ENCODE results near the gene ANKRD52.
"Not testable (repeated sequence)": the region's sequence is repeated elsewhere in the genome, so short reads cannot be mapped to it uniquely, and the experiment has no call there.

DNA sequence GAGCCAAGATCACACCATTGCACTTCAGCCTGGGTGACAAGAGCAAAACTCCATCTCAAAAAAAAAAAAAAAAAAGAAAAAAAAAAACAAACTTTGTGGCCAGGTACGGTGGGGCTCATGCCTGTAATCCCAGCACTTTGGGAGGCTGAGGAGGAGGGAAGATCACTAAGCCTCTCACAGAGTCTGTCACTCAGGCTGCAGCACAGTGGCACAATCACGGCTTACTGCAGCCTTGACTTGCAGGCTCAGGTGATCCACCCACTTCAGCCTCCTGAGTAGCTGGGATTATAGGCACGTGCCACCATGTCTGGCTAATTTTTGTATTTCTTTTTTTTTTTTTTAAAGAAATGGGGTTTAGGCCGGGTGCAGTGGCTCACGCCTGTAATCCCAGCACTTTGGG lies 26.1 kb upstream of the ANKRD52 start:
- TF ChIP-seq, protein P1, sequence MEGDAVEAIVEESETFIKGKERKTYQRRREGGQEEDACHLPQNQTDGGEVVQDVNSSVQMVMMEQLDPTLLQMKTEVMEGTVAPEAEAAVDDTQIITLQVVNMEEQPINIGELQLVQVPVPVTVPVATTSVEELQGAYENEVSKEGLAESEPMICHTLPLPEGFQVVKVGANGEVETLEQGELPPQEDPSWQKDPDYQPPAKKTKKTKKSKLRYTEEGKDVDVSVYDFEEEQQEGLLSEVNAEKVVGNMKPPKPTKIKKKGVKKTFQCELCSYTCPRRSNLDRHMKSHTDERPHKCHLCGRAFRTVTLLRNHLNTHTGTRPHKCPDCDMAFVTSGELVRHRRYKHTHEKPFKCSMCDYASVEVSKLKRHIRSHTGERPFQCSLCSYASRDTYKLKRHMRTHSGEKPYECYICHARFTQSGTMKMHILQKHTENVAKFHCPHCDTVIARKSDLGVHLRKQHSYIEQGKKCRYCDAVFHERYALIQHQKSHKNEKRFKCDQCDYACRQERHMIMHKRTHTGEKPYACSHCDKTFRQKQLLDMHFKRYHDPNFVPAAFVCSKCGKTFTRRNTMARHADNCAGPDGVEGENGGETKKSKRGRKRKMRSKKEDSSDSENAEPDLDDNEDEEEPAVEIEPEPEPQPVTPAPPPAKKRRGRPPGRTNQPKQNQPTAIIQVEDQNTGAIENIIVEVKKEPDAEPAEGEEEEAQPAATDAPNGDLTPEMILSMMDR (IDR thresholded peaks at IDR 0.05; ENCODE audit: insufficient read depth, low read length): not testable (repeated sequence)
- TF ChIP-seq, protein P2, sequence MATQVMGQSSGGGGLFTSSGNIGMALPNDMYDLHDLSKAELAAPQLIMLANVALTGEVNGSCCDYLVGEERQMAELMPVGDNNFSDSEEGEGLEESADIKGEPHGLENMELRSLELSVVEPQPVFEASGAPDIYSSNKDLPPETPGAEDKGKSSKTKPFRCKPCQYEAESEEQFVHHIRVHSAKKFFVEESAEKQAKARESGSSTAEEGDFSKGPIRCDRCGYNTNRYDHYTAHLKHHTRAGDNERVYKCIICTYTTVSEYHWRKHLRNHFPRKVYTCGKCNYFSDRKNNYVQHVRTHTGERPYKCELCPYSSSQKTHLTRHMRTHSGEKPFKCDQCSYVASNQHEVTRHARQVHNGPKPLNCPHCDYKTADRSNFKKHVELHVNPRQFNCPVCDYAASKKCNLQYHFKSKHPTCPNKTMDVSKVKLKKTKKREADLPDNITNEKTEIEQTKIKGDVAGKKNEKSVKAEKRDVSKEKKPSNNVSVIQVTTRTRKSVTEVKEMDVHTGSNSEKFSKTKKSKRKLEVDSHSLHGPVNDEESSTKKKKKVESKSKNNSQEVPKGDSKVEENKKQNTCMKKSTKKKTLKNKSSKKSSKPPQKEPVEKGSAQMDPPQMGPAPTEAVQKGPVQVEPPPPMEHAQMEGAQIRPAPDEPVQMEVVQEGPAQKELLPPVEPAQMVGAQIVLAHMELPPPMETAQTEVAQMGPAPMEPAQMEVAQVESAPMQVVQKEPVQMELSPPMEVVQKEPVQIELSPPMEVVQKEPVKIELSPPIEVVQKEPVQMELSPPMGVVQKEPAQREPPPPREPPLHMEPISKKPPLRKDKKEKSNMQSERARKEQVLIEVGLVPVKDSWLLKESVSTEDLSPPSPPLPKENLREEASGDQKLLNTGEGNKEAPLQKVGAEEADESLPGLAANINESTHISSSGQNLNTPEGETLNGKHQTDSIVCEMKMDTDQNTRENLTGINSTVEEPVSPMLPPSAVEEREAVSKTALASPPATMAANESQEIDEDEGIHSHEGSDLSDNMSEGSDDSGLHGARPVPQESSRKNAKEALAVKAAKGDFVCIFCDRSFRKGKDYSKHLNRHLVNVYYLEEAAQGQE (IDR thresholded peaks at IDR 0.05; ENCODE audit: insufficient replicate concordance, low read depth): not testable (repeated sequence)
